Liver (tissue), 3 donors: ENCODE data around the gene RRP12.

Source experiments
- CTCF ChIP-seq: fragments of 150-350 bp; IDR thresholded peaks from 2 replicates; pipeline ENCODE4 v1.5.1; 2017; ENCODE audit warnings: improper control_type of control experiment, low read depth, low read length; ENCODE audit not compliant: missing input control
- JUND ChIP-seq, 2 donors: IDR thresholded peaks; 2 replicates each; pipeline ENCODE4 v1.6.1; 2016; ENCODE audit warnings: antibody characterized with exemption in 2 of 2
- MAX ChIP-seq: IDR thresholded peaks from 2 replicates; pipeline ENCODE4 v1.6.1; 2016; ENCODE audit warnings: antibody characterized with exemption
- RAD21 ChIP-seq, 2 donors: IDR thresholded peaks; 2 replicates each; pipeline ENCODE4 v1.6.1; 2016; ENCODE audit warnings: antibody characterized with exemption in 2 of 2, mild to moderate bottlenecking in 2 of 2
- REST ChIP-seq: IDR thresholded peaks from 2 replicates; pipeline ENCODE4 v1.6.1; 2016; ENCODE audit warnings: antibody characterized with exemption, mild to moderate bottlenecking
- SP1 ChIP-seq: IDR thresholded peaks from 2 replicates; pipeline ENCODE4 v1.6.1; 2018; ENCODE audit warnings: antibody characterized with exemption, mild to moderate bottlenecking
- TAF1 ChIP-seq: conservative IDR thresholded peaks from 2 replicates; pipeline ENCODE4 v1.6.1; 2016; ENCODE audit warnings: antibody characterized with exemption, mild to moderate bottlenecking
- donor health status: healthy.
- donor health status: healthy.

- TF ChIP-seq CTCF, result no peak
- TF ChIP-seq REST, result no peak
- TF ChIP-seq MAX, result no peak
- no peak for TF ChIP-seq TAF1
- TF ChIP-seq RAD21 (IDR thresholded peaks at IDR 0.05), result no peak
- no peak for TF ChIP-seq SP1
- TF ChIP-seq JUND (IDR thresholded peaks at IDR 0.05), result no peak
Measured at GRCh38 chr10:97390091-97390490, 11.0 kb downstream of the RRP12 start.
